SH-SY5Y (cell line): Measurements from ENCODE around the gene CIBAR2.

ENCODE experiments used
- GATA2 ChIP-seq: IDR thresholded peaks from 2 replicates; pipeline ENCODE4 v1.6.1; 2011; ENCODE audit warnings: mild to moderate bottlenecking, low read depth, low read length
- GATA3 ChIP-seq: IDR thresholded peaks from 2 replicates; pipeline ENCODE4 v1.6.1; 2011; ENCODE audit warnings: low read depth, mild to moderate bottlenecking, low read length, moderate library complexity

DNA sequence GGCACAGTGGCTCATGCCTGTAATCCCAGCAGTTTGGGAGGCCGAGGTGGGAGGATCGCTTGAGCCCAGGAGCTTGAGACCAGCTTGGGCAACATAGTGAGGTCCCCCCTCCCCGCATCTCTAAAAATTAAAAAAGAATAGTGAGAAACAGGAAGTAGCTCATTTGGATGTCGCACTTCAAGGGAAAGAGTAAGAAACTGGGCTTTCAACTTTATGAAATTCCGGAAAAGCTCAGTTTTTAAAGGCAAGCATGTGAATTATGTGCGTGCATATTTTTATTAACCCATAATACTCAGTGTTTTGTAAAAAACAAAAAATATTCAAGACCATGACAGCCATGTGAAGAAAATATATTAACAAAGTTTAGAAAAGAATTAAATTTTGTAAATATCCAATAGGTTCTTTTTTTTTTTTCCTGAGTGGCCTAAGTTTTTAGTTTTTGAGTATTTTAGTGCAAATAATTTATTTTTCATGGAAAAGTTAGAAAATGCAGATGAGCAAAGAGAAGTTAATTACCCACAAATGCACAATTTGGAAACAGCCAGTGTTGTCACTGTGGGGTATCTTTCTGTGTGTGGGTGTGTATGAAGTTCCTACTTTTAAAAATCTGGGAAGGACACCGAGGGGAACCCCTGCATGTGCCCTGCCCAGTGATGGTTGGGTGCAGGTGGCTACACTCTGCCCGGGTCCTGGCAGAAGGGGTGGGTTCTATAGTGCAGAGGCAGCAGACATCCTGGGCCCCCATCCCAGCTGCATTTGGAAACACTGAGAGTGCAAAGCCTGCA is 40.0 kb downstream of the CIBAR2 start:
- TF ChIP-seq GATA2 (no peak), GATA3 (no peak)
